SK-N-SH treated with all-trans-retinoic acid at 6 μM for 48 hours (cell line): Measurements from ENCODE around the gene PALLD.

ENCODE experiments used
- ATAC-seq: fragments of 200-7000 bp; cut with Tn5 transposase; 3 replicates; pipeline ENCODE4 v1.9.1; 2020; ENCODE audit warnings: mild to moderate bottlenecking, moderate library complexity
- BACH2 ChIP-seq: fragments of 250-450 bp; sonication (Bioruptor Pico); IDR thresholded peaks from 2 replicates; pipeline ENCODE4 v1.9.0; 2021; ENCODE audit warnings: mild to moderate bottlenecking, borderline replicate concordance
- CSDC2 ChIP-seq: fragments of 250-450 bp; sonication (Bioruptor Pico); IDR thresholded peaks from 2 replicates; pipeline ENCODE4 v1.5.0; 2020; ENCODE audit warnings: mild to moderate bottlenecking, moderate library complexity
- CSRNP3 ChIP-seq: fragments of 250-450 bp; sonication (Bioruptor Pico); IDR thresholded peaks from 2 replicates; pipeline ENCODE4 v1.5.1; 2021; ENCODE audit warnings: mild to moderate bottlenecking, moderate library complexity
- ESRRG ChIP-seq: fragments of 250-450 bp; sonication (Bioruptor Pico); IDR thresholded peaks from 2 replicates; pipeline ENCODE4 v1.6.1; 2021; ENCODE audit warnings: mild to moderate bottlenecking
- GLIS3 ChIP-seq: fragments of 250-450 bp; sonication (Bioruptor Pico); IDR thresholded peaks from 2 replicates; pipeline ENCODE4 v1.5.0; 2020; ENCODE audit warnings: mild to moderate bottlenecking, moderate library complexity
- ISL1 ChIP-seq: fragments of 250-450 bp; sonication (Bioruptor Pico); IDR thresholded peaks from 2 replicates; pipeline ENCODE4 v2.1.2; 2022; ENCODE audit warnings: mild to moderate bottlenecking, moderate library complexity
- OSR1 ChIP-seq: fragments of 250-450 bp; sonication (Bioruptor Pico); IDR thresholded peaks from 2 replicates; pipeline ENCODE4 v1.8.0; 2022; ENCODE audit warnings: moderate library complexity, mild to moderate bottlenecking, inconsistent platforms
- PATZ1 ChIP-seq: fragments of 250-450 bp; sonication (Bioruptor Pico); IDR thresholded peaks from 2 replicates; pipeline ENCODE4 v1.8.0; 2020; ENCODE audit warnings: mild to moderate bottlenecking, moderate library complexity, borderline replicate concordance
- PPARA ChIP-seq: fragments of 250-450 bp; sonication (Bioruptor Pico); IDR thresholded peaks from 2 replicates; pipeline ENCODE4 v1.5.0; 2020; ENCODE audit warnings: mild to moderate bottlenecking, borderline replicate concordance
- TCF4 ChIP-seq: fragments of 250-450 bp; sonication (Bioruptor Pico); IDR thresholded peaks from 2 replicates; pipeline ENCODE4 v1.8.0; 2021; ENCODE audit warnings: mild to moderate bottlenecking, moderate library complexity, borderline replicate concordance
- TOX ChIP-seq: fragments of 250-450 bp; sonication (Bioruptor Pico); IDR thresholded peaks from 2 replicates; pipeline ENCODE4 v1.8.0; 2021; ENCODE audit warnings: mild to moderate bottlenecking, moderate library complexity, borderline replicate concordance
- TSHZ2 ChIP-seq: fragments of 250-450 bp; sonication (Bioruptor Pico); IDR thresholded peaks from 2 replicates; pipeline ENCODE4 v1.5.0; 2020; ENCODE audit warnings: mild to moderate bottlenecking, moderate library complexity
- ZFP3 ChIP-seq: fragments of 250-450 bp; sonication (Bioruptor Pico); IDR thresholded peaks from 2 replicates; pipeline ENCODE4 v1.5.0; 2020; ENCODE audit warnings: mild to moderate bottlenecking, moderate library complexity
- ZFP30 ChIP-seq: fragments of 450-650 bp; formaldehyde crosslinking; IDR thresholded peaks from 2 replicates; pipeline ENCODE4 v1.5.0; 2022; ENCODE audit warnings: mild to moderate bottlenecking, moderate library complexity
- ZNF565 ChIP-seq: fragments of 450-650 bp; formaldehyde crosslinking; conservative IDR thresholded peaks from 2 replicates; pipeline ENCODE4 v1.5.0; 2020; ENCODE audit warnings: low read depth, mild to moderate bottlenecking, moderate library complexity
- ZNF70 ChIP-seq: fragments of 450-650 bp; formaldehyde crosslinking; IDR thresholded peaks from 2 replicates; pipeline ENCODE4 v1.5.0; 2020; ENCODE audit warnings: mild to moderate bottlenecking, moderate library complexity
- ZNF8 ChIP-seq: fragments of 450-650 bp; formaldehyde crosslinking; IDR thresholded peaks from 2 replicates; pipeline ENCODE4 v1.5.0; 2020; ENCODE audit warnings: mild to moderate bottlenecking, moderate library complexity
- TF ChIP-seq, protein P1 (sequence below): fragments of 250-450 bp; sonication (Bioruptor Pico); IDR thresholded peaks from 2 replicates; pipeline ENCODE4 v1.5.1; 2020; ENCODE audit warnings: low read depth, mild to moderate bottlenecking, moderate library complexity
- TF ChIP-seq, protein P2 (sequence below): fragments of 250-450 bp; sonication (Bioruptor Pico); IDR thresholded peaks from 2 replicates; pipeline ENCODE4 v1.8.0; 2021; ENCODE audit warnings: low read depth, mild to moderate bottlenecking, moderate library complexity, borderline replicate concordance

The PALLD gene

DNA sequence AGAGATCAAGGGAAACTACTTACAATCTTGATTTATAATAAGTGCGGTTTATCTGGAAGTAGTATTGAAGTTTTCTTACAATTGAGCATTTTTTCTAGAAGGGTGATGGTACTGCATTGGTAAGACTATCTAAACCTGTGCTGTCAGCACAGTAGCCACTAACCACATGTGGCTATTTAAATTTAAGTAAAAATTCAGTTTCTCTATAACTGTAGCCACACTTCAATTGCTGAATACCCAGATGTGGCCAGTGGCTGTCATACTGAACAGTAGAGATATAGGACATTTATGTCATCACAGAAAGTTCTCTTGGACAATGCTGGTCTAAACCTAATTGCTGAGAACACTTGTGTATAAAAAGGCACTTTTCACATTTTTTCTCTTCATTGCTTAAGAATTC lies 290.5 kb downstream of the PALLD start:
- TF ChIP-seq PPARA (CRISPR knock-in tag) (no peak), CSDC2 (CRISPR knock-in tag) (no peak), ESRRG (no peak)
- TF ChIP-seq, all 23 proteins: peak for 0
- ATAC-seq = no peak

- no peak for ATAC-seq
- no peak for TF ChIP-seq ZFP30 (CRISPR knock-in tag)
- no peak for TF ChIP-seq BACH2 (CRISPR knock-in tag)
- no peak for TF ChIP-seq ISL1 (CRISPR knock-in tag)
These were observed 291.1 kb downstream of the PALLD start for GRCh38 chr4:168787801-168788595.

DNA sequence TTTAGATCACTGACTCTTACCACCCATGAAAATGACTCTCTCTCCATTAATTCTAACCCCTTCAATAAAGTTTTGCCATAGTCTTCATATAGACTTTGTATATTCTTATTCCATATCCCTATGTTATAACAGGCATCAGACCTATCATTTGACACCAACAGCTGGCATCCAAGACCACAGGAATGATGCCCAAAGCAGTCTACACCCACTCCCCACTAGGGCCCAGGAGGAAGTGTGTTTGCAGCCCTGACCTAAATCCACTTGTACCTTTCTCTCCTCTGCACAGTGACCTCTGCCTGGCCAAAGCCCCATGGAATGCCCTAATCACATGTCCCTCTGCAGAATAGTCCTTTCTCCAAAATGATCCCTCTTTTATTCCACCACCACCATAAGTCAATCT lies 294.0 kb downstream of the PALLD start:
- ATAC-seq = no peak
- TF ChIP-seq, protein P1, sequence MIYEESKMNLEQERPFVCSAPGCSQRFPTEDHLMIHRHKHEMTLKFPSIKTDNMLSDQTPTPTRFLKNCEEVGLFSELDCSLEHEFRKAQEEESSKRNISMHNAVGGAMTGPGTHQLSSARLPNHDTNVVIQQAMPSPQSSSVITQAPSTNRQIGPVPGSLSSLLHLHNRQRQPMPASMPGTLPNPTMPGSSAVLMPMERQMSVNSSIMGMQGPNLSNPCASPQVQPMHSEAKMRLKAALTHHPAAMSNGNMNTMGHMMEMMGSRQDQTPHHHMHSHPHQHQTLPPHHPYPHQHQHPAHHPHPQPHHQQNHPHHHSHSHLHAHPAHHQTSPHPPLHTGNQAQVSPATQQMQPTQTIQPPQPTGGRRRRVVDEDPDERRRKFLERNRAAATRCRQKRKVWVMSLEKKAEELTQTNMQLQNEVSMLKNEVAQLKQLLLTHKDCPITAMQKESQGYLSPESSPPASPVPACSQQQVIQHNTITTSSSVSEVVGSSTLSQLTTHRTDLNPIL (CRISPR knock-in tag) = no peak
- TF ChIP-seq PATZ1 (CRISPR knock-in tag) (no peak), GLIS3 (CRISPR knock-in tag) (no peak), ZNF565 (CRISPR knock-in tag) (no peak), CSRNP3 (CRISPR knock-in tag) (no peak), OSR1 (CRISPR knock-in tag) (no peak), ISL1 (CRISPR knock-in tag) (no peak), TCF4 (CRISPR knock-in tag) (no peak), BACH2 (CRISPR knock-in tag) (no peak), ZNF70 (no peak), CSDC2 (CRISPR knock-in tag) (no peak), ESRRG (no peak), PPARA (CRISPR knock-in tag) (no peak), TSHZ2 (CRISPR knock-in tag) (no peak), ZNF8 (CRISPR knock-in tag) (no peak), TOX (CRISPR knock-in tag) (no peak), ZFP3 (no peak), ZFP30 (CRISPR knock-in tag) (no peak)
- TF ChIP-seq, protein P2, sequence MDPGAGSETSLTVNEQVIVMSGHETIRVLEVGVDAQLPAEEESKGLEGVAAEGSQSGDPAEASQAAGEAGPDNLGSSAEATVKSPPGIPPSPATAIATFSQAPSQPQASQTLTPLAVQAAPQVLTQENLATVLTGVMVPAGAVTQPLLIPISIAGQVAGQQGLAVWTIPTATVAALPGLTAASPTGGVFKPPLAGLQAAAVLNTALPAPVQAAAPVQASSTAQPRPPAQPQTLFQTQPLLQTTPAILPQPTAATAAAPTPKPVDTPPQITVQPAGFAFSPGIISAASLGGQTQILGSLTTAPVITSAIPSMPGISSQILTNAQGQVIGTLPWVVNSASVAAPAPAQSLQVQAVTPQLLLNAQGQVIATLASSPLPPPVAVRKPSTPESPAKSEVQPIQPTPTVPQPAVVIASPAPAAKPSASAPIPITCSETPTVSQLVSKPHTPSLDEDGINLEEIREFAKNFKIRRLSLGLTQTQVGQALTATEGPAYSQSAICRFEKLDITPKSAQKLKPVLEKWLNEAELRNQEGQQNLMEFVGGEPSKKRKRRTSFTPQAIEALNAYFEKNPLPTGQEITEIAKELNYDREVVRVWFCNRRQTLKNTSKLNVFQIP (CRISPR knock-in tag) = no peak
- TF ChIP-seq, all 23 proteins: peak for 0
